Hepatocyte (in vitro differentiated cells): ENCODE data around the gene CASD1. TPM values are rescaled to one million over a fixed set of nuclear protein-coding genes. Genes with fewer than 3 reads are reported as not detected.
A peak's percentile ranks its signal among the peaks of the same experiment; 100 is the strongest.

Experiments
- DNase-seq: peaks from one replicate; pipeline ENCODE4 v3.0.0-alpha.2; 2016; ENCODE audit warnings: low spot score
- H2AFZ ChIP-seq: fragments of 200-600 bp; sonication (generic); 2 replicates; pipeline ENCODE4 v1.6.0; 2016; ENCODE audit warnings: antibody characterized with exemption, mild to moderate bottlenecking
- H3K27ac ChIP-seq: fragments of 200-600 bp; sonication (generic); 2 replicates; pipeline ENCODE4 v1.5.1; 2016; ENCODE audit warnings: mild to moderate bottlenecking
- H3K27me3 ChIP-seq: fragments of 200-600 bp; sonication (generic); 2 replicates; pipeline ENCODE4 v1.6.1; 2016
- H3K36me3 ChIP-seq: fragments of 200-600 bp; sonication (generic); replicated peaks from 2 replicates; pipeline ENCODE4 v1.5.1; 2016; ENCODE audit warnings: low read depth; ENCODE audit not compliant: insufficient read depth
- H3K4me1 ChIP-seq: fragments of 200-600 bp; sonication (generic); 2 replicates; pipeline ENCODE4 v1.5.1; 2016; ENCODE audit warnings: mild to moderate bottlenecking, moderate library complexity; ENCODE audit not compliant: insufficient read depth
- H3K4me2 ChIP-seq: fragments of 200-600 bp; sonication (generic); 2 replicates; pipeline ENCODE4 v1.6.0; 2016
- H3K4me3 ChIP-seq: fragments of 200-600 bp; sonication (generic); 2 replicates; pipeline ENCODE4 v1.5.1; 2016; ENCODE audit warnings: mild to moderate bottlenecking
- H3K79me2 ChIP-seq: fragments of 200-600 bp; sonication (generic); 2 replicates; pipeline ENCODE4 v1.6.0; 2017; ENCODE audit warnings: mild to moderate bottlenecking
- H3K9me2 ChIP-seq: fragments of 200-600 bp; sonication (generic); replicated peaks from 2 replicates; pipeline ENCODE4 v1.6.0; 2017; ENCODE audit warnings: mild to moderate bottlenecking; ENCODE audit not compliant: insufficient read depth
- H3K9me3 ChIP-seq: fragments of 200-600 bp; sonication (generic); 2 replicates; pipeline ENCODE4 v1.5.1; 2016; ENCODE audit warnings: low read depth, mild to moderate bottlenecking
- H4K20me1 ChIP-seq: fragments of 200-600 bp; sonication (generic); 2 replicates; pipeline ENCODE4 v1.6.0; 2016; ENCODE audit warnings: mild to moderate bottlenecking; ENCODE audit not compliant: insufficient read depth, poor library complexity, severe bottlenecking
- CTCF ChIP-seq: fragments of 200-600 bp; sonication (generic); IDR thresholded peaks from 2 replicates; pipeline ENCODE4 v1.5.1; 2016; ENCODE audit warnings: antibody characterized with exemption, mild to moderate bottlenecking; ENCODE audit not compliant: poor library complexity
- EZH2 ChIP-seq: fragments of 200-600 bp; sonication (generic); IDR thresholded peaks from 2 replicates; pipeline ENCODE4 v1.6.1; 2016; ENCODE audit warnings: antibody characterized with exemption, mild to moderate bottlenecking, borderline replicate concordance
- EZH2phosphoT487 ChIP-seq: fragments of 200-600 bp; sonication (generic); IDR thresholded peaks from one replicate; pipeline ENCODE4 v1.6.1; 2018; ENCODE audit warnings: antibody characterized with exemption, mild to moderate bottlenecking, low read depth, moderate library complexity; ENCODE audit not compliant: unreplicated experiment, severe bottlenecking
- WGBS: methylation state at CpG from one replicate; pipeline ENCODE4 v1.1.6; 2016; ENCODE audit warnings: low lambda C conversion rate; ENCODE audit errors: missing lambda C conversion rate; 5-methylcytosine and 5-hydroxymethylcytosine counted together
- polyA plus RNA-seq: library from polyadenylated mRNA; unstranded; fragments of >200 nt; fragmentation: Nextera tagmentation; extraction: Ambion mirVana; gene quantifications from 2 replicates; pipeline ENCODE4 v1.2.1, GENCODE V29; 2016
- total RNA-seq: library from RNA; depleted of rRNA; stranded (reverse); fragments of >200 nt; gene quantifications from 2 replicates; pipeline ENCODE4 v1.2.3, GENCODE V29; 2014

CASD1 gene
- total and polyA plus RNA-seq, 2 experiments from 2014 or later = 13.7 to 43.3 TPM

- H3K79me2 ChIP-seq = no peaks in the 10 kb centered on the region
- no peak for TF ChIP-seq EZH2phosphoT487
- TF ChIP-seq CTCF = no peak
- no peak for TF ChIP-seq EZH2
- no peak for DNase-seq
These were observed 46.4 kb downstream of the CASD1 start for GRCh38 chr7:94556028-94556427.

DNA sequence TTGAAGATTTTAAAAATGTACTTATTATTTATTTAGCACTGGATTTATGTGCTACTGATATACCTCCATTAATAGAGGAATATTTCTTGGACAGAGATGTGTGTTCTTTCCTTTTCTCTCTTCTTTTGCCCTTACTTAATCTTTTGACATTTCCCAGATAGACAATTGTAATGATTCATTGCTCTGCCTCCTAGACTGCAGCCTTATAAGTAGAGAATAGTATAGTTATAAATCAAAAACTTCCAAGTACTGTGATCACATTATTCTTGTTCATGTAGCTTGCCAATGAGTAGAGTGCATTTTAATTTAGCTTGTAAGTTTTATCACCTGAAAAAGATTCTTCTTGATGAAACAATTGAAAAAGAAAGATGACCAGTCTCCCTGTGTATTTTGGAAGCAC is 47.6 kb downstream of the CASD1 start:
- Histone ChIP-seq H4K20me1 (no peaks in the 10 kb centered on the region), H3K79me2 (no peaks in the 10 kb centered on the region), H3K4me1 (peaks cover 4% of the 10 kb centered on the region), H3K9me2 (no peaks in the 10 kb centered on the region), H3K4me2 (no peak overlapping the region), H3K27ac (no peak overlapping the region), H3K36me3 (no peaks in the 10 kb centered on the region), H2AFZ (no peak overlapping the region), H3K4me3 (no peak overlapping the region), H3K9me3 (no peaks in the 10 kb centered on the region), H3K27me3 (no peaks in the 10 kb centered on the region)
- DNase-seq = no peak
- TF ChIP-seq CTCF = no peak

More at GRCh38 chr7:94556028-94556427, 46.4 kb downstream of the CASD1 start:
- Histone ChIP-seq H4K20me1 (no peaks in the 10 kb centered on the region), H3K4me3 (no peak overlapping the region), H3K9me2 (no peaks in the 10 kb centered on the region), H3K9me3 (no peaks in the 10 kb centered on the region), H3K36me3 (no peaks in the 10 kb centered on the region), H3K4me2 (no peak overlapping the region), H3K27me3 (no peaks in the 10 kb centered on the region), H3K4me1 (peaks cover 4% of the 10 kb centered on the region), H2AFZ (no peak overlapping the region), H3K27ac (no peak overlapping the region)
- WGBS = 98% methylated on average over 2 of the region's 2 CpGs

DNA sequence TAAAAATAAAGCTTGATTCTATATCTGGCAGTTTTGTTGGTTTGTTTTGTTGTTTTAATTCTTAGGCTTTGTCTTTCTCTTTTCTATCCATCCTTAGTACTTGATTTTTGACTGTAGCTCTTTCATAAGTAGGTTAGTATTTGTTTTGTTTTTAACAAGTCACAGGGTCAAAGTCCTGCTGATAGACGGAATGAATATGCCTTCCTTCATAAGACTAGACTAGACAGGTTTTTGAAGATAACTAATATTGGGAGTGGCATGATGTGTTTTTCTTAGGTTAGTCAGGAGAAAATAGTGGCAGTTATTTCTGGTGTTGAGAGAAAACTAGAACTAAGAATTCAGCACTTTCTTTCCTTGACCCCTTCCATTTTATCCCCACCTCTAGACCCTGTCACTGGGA is 50.4 kb downstream of the CASD1 start:
- Histone ChIP-seq H3K79me2 (no peaks in the 10 kb centered on the region), H3K36me3 (no peaks in the 10 kb centered on the region), H3K4me2 (peak overlapping the region; percentile 34), H3K27ac (peak overlapping the region; percentile 49), H2AFZ (no peak overlapping the region), H3K27me3 (no peaks in the 10 kb centered on the region), H3K4me3 (no peak overlapping the region), H4K20me1 (no peaks in the 10 kb centered on the region), H3K9me2 (no peaks in the 10 kb centered on the region), H3K9me3 (no peaks in the 10 kb centered on the region), H3K4me1 (peaks cover 4% of the 10 kb centered on the region)
- WGBS = 52% methylated on average over 1 of the region's 1 CpG
- no peak for TF ChIP-seq CTCF
- no peak for TF ChIP-seq EZH2phosphoT487
- TF ChIP-seq EZH2 = no peak
- no peak for DNase-seq

- Histone ChIP-seq H3K9me3 (no peaks in the 10 kb centered on the region), H3K27ac (no peak overlapping the region), H3K79me2 (no peaks in the 10 kb centered on the region), H3K4me3 (no peak overlapping the region), H3K27me3 (no peaks in the 10 kb centered on the region), H3K4me1 (peaks cover 4% of the 10 kb centered on the region), H3K9me2 (no peaks in the 10 kb centered on the region), H3K4me2 (no peak overlapping the region), H2AFZ (no peak overlapping the region), H4K20me1 (no peaks in the 10 kb centered on the region), H3K36me3 (no peaks in the 10 kb centered on the region)
- no peak for DNase-seq
- 87% methylated on average over 2 of the region's 2 CpGs for WGBS
- TF ChIP-seq EZH2phosphoT487 (no peak), CTCF (no peak), EZH2 (no peak)
These were observed 52.4 kb downstream of the CASD1 start for GRCh38 chr7:94561841-94562514.
